HG03196 (cell line): ENCODE data around the gene DTX3.
"Not testable (repeated sequence)": the region's sequence is repeated elsewhere in the genome, so short reads cannot be mapped to it uniquely, and the experiment has no call there.

Source experiments
- ATAC-seq: cut with Tn5 transposase; IDR thresholded peaks from one replicate; pipeline ENCODE4 v1.9.1; 2021; ENCODE audit not compliant: unreplicated experiment

DTX3 gene

DNA sequence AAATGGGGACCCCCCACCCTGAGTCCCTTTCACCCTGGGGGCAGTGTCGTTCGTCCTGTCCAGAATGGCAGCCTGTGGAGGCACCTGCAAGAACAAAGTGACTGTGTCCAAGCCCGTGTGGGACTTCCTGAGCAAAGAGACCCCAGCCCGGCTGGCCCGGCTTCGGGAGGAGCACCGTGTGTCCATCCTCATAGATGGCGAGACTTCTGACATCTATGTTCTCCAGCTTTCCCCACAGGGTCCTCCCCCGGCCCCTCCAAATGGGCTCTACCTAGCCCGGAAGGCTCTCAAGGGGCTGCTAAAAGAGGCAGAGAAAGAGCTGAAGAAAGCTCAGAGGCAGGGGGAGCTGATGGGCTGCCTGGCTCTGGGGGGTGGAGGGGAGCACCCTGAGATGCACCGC lies 2.2 kb downstream of the DTX3 start:
- ATAC-seq: no peak

DNA sequence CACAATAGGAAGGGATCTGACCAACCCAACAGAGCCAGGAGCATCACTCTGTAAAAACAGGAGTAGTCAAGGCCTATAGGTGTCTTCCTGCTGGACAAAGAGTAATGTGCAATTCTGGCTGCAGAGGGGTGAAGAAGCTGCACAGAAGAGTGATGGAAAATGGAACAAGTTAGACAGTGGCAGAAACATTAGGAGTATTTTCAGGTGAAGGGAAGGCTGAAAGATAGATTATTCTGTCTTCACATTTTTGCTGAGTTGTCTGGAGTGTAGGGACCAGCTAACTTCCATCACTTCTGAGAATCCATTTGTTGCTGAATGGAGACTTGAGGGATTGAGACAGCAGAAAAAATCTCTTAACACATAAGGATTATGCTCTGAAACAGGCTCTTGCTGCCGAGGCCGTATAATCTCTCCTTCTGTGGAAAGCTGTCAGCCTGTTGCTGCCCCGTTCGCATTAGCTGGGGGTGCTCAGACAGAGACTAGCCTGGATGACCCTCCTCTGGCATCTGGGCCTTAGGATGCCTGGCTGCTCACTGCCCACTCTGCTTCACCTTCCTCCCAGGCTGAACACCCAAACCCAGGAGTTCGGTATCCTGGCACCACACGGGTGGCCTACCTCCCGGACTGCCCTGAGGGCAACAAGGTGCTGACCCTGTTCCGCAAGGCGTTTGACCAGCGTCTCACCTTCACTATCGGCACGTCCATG lies 3.5 kb downstream of the DTX3 start:
- no peak for ATAC-seq

DNA sequence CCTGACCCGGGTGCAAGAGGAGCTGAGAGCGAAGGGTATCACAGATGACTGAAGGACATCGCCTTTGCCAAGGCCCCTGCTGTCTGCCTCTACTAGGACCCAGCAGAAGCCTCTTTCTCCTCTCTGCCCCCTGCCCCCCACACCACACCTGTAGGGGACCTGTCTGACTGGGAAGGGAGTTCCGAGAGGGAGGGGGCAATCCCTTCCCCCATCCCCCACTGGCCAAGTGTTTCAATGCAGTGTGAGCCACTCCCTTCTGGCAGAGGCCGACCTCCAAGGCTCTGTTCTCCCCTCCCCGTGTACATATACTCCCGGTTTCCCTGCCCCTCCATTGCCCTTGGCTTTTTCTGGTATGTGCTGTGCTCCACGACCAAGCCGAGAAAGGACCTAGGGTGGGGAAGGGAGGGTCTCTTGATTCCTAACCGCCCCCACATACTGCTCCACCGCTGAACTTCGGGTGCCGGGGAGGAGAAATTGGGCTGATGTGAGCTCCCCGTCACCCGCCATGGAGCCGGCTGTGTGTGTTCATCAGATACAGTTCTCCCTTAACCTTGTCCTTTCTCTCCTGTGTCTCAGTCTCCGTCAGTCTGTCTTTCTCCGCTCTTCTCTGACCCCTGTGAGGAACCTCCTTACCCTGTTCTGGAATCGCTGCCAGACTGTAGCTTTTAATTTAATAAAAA lies 4.6 kb downstream of the DTX3 start:
- no peak for ATAC-seq

DNA sequence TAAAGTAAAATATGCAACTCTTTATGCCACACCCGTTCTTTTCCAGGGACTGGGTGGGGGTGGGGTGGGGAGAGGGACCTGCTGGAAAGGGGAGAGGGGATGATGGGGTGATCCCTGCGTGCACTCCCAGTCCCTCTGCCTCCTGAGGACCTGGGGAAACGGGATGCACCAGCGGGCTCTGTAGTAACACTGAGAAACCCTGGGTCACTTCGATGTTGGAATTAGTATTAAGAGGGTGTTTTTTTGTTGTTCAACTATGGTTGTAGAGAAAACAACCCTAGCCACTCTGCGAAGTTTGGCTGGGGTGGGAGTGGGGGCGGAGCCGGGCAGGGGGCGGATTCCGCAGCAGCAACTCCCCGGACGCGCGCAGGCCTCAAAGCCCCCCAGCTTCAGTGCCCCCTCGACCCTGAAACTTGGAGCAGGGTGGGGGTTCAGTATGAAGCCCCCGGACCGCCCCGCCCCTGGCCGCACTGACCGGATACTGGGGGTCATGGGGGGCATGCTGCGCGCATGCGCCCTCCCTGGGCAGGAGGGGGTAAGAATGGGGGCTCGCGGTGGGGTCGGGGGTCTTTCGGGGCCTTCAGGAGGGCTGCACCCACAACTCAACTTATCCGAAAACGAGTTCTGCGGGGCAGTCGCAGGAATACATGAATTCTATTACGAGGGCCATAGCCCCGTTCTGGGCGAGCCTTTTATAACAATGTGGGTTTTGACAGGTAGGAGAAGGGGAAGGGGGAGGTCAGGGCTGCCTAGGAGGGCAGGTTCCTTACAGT lies 5.3 kb downstream of the DTX3 start:
- ATAC-seq: no peak

GRCh38 chr12:57610554-57611107 lies 6.0 kb downstream of the DTX3 start:
- ATAC-seq: no peak

GRCh38 chr12:57611108-57611826 lies 6.6 kb downstream of the DTX3 start, which contains the start of gene ARHGEF25:
TSS of gene ARHGEF25 (plus strand) at chr12:57611435. CDS start at chr12:57611895, 460 bp downstream.
- no peak for ATAC-seq

GRCh38 chr12:57611827-57612710 lies 7.4 kb downstream of the DTX3 start:
- no peak for ATAC-seq

DNA sequence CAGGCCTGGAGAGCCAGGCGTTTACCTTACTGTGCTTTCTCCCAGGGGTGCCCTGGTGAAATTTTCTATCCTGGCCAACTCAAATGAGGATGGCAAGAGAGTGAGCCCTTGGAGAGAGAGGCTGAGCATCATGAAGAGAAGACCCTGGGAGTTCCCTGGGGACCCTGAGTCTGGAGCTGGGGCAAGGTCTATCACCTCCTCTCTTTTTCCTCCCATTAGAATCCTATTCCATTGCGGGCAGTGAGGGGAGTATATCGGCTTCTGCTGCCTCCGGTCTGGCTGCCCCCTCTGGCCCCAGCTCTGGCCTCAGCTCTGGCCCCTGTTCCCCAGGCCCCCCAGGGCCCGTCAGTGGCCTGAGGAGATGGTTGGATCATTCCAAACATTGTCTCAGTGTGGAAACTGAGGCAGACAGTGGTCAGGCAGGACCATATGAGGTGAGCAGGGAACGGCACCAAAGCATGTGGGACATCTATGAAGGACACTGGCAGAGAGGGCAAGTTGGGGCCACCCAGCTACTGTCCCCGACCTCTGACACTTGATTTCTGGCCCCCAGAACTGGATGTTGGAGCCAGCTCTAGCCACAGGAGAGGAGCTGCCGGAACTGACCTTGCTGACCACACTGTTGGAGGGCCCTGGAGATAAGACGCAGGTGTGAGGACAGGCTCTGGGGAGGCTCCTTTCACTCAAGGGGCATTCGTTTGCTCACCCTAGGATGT lies 8.2 kb downstream of the DTX3 start:
- ATAC-seq: no peak

DNA sequence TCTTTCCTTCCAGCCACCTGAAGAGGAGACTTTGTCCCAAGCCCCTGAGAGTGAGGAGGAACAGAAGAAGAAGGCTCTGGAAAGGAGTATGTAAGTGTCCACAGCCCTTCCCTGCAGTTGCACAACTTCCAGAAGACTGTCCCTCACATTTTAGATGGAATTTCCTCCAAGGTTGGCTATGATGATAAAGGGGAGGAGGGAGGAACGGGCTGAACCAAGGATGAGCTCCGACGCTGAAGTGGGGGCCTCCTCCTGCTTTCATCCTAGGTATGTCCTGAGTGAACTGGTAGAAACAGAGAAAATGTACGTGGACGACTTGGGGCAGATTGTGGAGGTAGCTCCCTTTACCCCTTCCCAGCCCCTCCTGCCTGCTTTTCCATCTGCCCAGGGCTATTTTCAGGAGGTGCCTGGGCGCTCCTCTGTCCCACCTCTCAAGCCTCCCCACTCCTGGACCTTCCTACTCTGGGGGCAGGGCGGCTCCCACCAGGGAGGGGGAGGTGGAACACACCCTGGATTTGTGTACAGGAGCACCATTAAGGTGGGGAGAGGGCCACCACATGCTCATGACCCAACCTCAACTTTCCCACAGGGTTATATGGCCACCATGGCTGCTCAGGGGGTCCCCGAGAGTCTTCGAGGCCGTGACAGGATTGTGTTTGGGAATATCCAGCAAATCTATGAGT lies 8.9 kb downstream of the DTX3 start:
- no peak for ATAC-seq

DNA sequence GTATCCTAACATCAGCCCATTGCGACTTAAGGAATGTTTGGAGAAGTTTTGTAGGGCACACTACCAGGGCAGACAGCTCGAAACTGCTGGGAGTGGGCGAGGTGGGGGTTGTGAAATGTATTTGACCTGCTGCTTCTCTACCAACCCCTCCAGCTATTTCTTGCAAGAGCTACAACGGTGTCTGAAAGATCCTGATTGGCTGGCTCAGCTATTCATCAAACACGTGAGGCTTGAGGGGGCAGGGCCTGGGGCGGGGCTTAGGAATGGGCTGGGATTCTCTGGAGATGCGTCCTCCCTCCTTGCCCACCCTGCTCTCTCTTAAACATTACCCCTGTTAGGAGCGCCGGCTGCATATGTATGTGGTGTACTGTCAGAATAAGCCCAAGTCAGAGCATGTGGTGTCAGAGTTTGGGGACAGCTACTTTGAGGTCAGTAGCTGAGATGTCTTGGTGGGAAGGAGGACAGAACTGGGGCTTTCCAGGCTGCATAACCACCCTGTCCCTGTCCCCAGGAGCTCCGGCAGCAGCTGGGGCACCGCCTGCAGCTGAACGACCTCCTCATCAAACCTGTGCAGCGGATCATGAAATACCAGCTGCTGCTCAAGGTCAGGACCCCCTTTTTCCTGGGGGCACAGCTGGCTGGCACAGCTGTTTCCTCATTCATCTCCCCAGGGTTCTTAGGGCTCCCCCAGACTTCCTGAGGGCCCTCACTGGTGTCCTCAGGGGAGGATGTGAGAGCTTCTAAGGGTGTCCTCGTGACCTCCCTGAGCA lies 9.7 kb downstream of the DTX3 start:
- ATAC-seq: peak; percentile 52

GRCh38 chr12:57614948-57615500 lies 10.4 kb downstream of the DTX3 start:
- ATAC-seq: no peak

DNA sequence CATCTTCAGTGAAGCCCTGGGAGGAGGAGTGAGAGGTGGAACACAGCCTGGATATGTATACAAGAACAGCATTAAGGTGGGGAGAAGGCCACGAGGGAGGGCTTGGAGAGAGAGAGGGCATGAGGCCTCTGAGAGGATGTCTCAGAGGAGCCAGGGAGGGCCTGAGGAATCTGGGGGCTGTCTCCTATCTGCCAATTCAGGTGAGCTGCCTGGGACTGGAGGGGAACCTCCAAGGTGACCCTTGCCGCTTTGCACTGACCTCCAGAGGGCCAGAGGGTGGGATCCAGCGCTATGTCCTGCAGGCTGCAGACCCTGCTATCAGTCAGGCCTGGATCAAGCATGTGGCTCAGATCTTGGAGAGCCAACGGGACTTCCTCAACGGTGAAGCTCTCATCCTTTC lies 11.0 kb downstream of the DTX3 start:
- no peak for ATAC-seq

- no peak for ATAC-seq
These were observed 11.9 kb downstream of the DTX3 start for GRCh38 chr12:57616383-57617101.

GRCh38 chr12:57617942-57618341 lies 13.3 kb downstream of the DTX3 start:
- no peak for ATAC-seq

DNA sequence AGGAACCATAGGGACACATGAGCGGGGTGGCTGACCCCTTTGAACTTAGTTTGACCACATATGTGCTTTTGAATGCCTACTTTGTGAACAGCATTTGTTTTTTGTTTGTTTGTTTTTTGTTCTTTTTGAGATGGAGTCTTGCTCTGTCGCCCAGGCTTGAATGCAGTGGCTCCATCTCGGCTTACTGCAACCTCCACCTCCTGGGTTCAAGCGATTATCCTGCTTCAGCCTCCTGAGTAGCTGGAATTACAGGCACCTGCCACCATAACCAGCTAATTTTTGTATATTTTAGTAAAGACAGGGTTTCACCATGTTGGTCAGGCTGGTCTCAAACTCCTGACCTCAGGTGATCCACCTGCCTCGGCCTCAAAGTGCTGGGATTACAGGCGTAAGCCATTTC lies 13.8 kb downstream of the DTX3 start:
- ATAC-seq: not testable (repeated sequence)

DNA sequence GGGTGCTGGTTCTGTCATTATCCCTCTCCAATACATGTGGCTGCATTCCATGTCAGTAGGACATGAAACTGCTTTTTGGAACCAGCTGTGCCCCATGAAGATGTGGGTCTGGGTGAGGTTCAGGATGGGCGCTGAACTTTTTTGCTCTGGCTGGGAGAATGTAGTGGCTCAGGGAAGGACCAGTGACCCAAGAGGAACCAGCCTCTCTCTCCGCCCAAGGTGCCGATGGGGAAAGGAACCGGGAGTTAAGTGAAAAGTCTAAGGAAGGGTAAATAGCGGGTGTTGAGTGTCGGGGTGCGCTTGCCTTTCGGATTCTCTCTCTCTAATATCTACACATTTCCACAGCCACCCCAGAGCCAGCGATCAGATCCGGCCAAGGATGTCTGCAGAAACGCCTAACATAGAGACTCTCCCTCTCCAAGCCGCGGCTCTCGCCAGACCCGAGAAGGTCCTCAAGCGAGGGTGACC lies 14.4 kb downstream of the DTX3 start:
- no peak for ATAC-seq
